Sigmoid colon (tissue), 4 donors: ENCODE data around the gene UBA6.

Source experiments
- POLR2A ChIP-seq, 2 donors: fragments of 450-650 bp; IDR thresholded peaks; one replicate each; pipeline ENCODE4 v1.6.1; 2016; ENCODE audit warnings: antibody characterized with exemption in 2 of 2, mild to moderate bottlenecking in 2 of 2, moderate library complexity in 2 of 2
- POLR2AphosphoS5 ChIP-seq, 4 donors: sonication (generic); formaldehyde crosslinking; IDR thresholded peaks; one replicate each; pipeline ENCODE4 v1.6.1; 2017; ENCODE audit warnings: antibody characterized with exemption in 4 of 4
- TF ChIP-seq, protein P1 (sequence below), 4 experiments: fragments of 450-650 bp in 3 of 4; fragments of 200-600 bp in 1 of 4; IDR thresholded peaks; one replicate each; pipeline ENCODE4 v1.5.1; 2016 to 2019; ENCODE audit warnings: antibody characterized with exemption in 4 of 4, mild to moderate bottlenecking in 3 of 4, moderate library complexity in 2 of 4

- TF ChIP-seq, protein P1, sequence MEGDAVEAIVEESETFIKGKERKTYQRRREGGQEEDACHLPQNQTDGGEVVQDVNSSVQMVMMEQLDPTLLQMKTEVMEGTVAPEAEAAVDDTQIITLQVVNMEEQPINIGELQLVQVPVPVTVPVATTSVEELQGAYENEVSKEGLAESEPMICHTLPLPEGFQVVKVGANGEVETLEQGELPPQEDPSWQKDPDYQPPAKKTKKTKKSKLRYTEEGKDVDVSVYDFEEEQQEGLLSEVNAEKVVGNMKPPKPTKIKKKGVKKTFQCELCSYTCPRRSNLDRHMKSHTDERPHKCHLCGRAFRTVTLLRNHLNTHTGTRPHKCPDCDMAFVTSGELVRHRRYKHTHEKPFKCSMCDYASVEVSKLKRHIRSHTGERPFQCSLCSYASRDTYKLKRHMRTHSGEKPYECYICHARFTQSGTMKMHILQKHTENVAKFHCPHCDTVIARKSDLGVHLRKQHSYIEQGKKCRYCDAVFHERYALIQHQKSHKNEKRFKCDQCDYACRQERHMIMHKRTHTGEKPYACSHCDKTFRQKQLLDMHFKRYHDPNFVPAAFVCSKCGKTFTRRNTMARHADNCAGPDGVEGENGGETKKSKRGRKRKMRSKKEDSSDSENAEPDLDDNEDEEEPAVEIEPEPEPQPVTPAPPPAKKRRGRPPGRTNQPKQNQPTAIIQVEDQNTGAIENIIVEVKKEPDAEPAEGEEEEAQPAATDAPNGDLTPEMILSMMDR (IDR thresholded peaks at IDR 0.05): no peak
- no peak for TF ChIP-seq POLR2AphosphoS5 (IDR thresholded peaks at IDR 0.05)
- no peak for TF ChIP-seq POLR2A (IDR thresholded peaks at IDR 0.05)
Measured at GRCh38 chr4:67744561-67745283, 43.8 kb upstream of the UBA6 start.
